GM19025 (cell line): Measurements from ENCODE around the gene CPE.

ENCODE experiments used
- ATAC-seq: cut with Tn5 transposase; IDR thresholded peaks from one replicate; pipeline ENCODE4 v1.9.1; 2021; ENCODE audit warnings: mild to moderate bottlenecking, low read depth, moderate library complexity; ENCODE audit not compliant: unreplicated experiment

CPE gene

DNA sequence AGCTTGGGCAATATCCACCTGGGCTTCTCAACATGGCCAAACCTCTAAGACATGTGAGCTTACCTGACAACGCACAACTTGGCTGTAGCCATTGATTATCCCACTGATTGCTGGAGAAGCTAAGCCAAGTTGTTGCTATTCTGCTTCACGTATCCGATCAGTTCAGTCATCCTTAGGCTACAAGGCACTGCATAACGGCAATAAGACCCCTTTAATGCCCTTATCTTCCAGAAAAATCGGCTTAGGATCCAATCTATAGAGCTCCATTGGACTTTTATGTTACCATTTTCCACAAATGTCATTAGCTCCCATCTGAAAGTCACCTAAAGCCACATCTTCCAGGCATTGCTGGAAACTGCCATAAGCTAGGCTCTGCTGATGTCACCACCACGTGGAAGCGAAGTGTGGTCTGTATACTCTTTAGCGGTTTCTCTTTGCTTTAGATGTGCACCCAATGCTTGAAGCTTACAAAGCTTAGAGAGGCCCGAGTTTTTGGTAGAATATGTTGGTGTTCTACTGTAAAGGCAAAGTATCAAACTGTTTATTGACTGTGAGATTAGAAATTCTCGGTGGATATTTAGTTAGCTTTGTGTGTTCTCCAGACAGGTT, 163.1 kb downstream of the CPE start:
- ATAC-seq: no peak

DNA sequence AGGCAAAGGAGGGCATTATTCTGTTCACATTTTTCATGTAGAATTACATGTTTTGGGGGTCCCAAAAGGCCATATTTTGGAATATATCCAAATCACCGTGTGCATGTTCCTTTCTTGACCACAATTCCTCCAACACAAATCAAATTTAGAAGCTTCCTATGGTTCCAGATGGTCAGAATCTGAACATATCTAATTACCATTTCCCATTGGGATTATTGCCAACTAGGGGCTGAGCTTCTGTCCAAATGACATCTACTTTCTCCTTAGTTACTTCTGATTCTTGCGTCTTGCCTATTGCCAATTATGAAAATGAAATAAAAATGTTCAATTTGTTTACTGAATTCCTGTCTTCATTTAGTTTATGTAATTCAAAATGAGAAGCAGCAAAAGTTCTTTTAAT, 163.7 kb downstream of the CPE start:
- no peak for ATAC-seq
